SH-SY5Y (cell line): ENCODE data around the gene EAF1.

ENCODE experiments used
- GATA2 ChIP-seq: IDR thresholded peaks from 2 replicates; pipeline ENCODE4 v1.6.1; 2011; ENCODE audit warnings: mild to moderate bottlenecking, low read depth, low read length
- GATA3 ChIP-seq: IDR thresholded peaks from 2 replicates; pipeline ENCODE4 v1.6.1; 2011; ENCODE audit warnings: low read depth, mild to moderate bottlenecking, low read length, moderate library complexity

EAF1 gene

GRCh38 chr3:15439476-15439875 is 12.1 kb downstream of the EAF1 start:
- TF ChIP-seq GATA2 (no peak), GATA3 (no peak)

GRCh38 chr3:15440891-15441290 is 13.5 kb downstream of the EAF1 start:
- no peak for TF ChIP-seq GATA3
- no peak for TF ChIP-seq GATA2

GRCh38 chr3:15443826-15444524 is 16.6 kb downstream of the EAF1 start:
- TF ChIP-seq GATA2 = no peak
- no peak for TF ChIP-seq GATA3

- TF ChIP-seq GATA2 (no peak), GATA3 (no peak)
These were observed 22.3 kb downstream of the EAF1 start for GRCh38 chr3:15449489-15450224.

- TF ChIP-seq GATA3 = no peak
- no peak for TF ChIP-seq GATA2
These were observed 23.2 kb downstream of the EAF1 start for GRCh38 chr3:15450438-15451215.

GRCh38 chr3:15451216-15452113 is 24.1 kb downstream of the EAF1 start:
- TF ChIP-seq GATA2 = no peak
- no peak for TF ChIP-seq GATA3

GRCh38 chr3:15452156-15452555 is 24.8 kb downstream of the EAF1 start:
- TF ChIP-seq GATA3 = no peak
- no peak for TF ChIP-seq GATA2

- no peak for TF ChIP-seq GATA3
- no peak for TF ChIP-seq GATA2
These were observed 25.6 kb downstream of the EAF1 start for GRCh38 chr3:15452961-15453360.

GRCh38 chr3:15453501-15453900 is 26.1 kb downstream of the EAF1 start:
- TF ChIP-seq GATA2 (no peak), GATA3 (no peak)

GRCh38 chr3:15453991-15454625 is 26.7 kb downstream of the EAF1 start:
- TF ChIP-seq GATA3 (no peak), GATA2 (no peak)

GRCh38 chr3:15454965-15455364 is 27.6 kb downstream of the EAF1 start:
- TF ChIP-seq GATA3 = no peak
- no peak for TF ChIP-seq GATA2

GRCh38 chr3:15455756-15456155 is 28.4 kb downstream of the EAF1 start:
- TF ChIP-seq GATA3 (no peak), GATA2 (no peak)

GRCh38 chr3:15456321-15456720 is 28.9 kb downstream of the EAF1 start:
- TF ChIP-seq GATA3 = no peak
- no peak for TF ChIP-seq GATA2
